B cell (primary cell): ENCODE measurements around the gene GORASP1. TPM values are rescaled to one million over a fixed set of nuclear protein-coding genes. Genes with fewer than 3 reads are reported as not detected.

ENCODE experiments used
- ATAC-seq: fragments of 200-7000 bp; cut with Tn5 transposase; one replicate; pipeline ENCODE4 v1.10.0; 2021; ENCODE audit warnings: low read depth, mild to moderate bottlenecking, moderate number of reproducible peaks, moderate library complexity
- CTCF ChIA-PET: fragments of 350-600 bp; sonication (Branson Sonifier 250); formaldehyde crosslinking; loops from one replicate; lab custom pipeline; 2021; ENCODE audit warnings: antibody characterized with exemption, inconsistent platforms; lab: Charles Lee
- POLR2A ChIA-PET: fragments of 350-600 bp; sonication (Branson Sonifier 250); formaldehyde crosslinking; loops from one replicate; lab custom pipeline; 2021; ENCODE audit warnings: antibody characterized with exemption; lab: Charles Lee
- DNase-seq: peaks from one replicate; pipeline ENCODE4 v3.0.0; 2013
- H2AFZ ChIP-seq: 2 replicates; pipeline ENCODE4 v1.6.1; 2012; ENCODE audit warnings: mild to moderate bottlenecking, low read depth, low read length; ENCODE audit not compliant: insufficient read depth, poor library complexity, severe bottlenecking
- H3K27ac ChIP-seq, 2 donors: 1 replicate in 1 of 2; 2 replicates in 1 of 2; pipeline ENCODE4 v1.5.1; 2012 to 2013; ENCODE audit warnings: low read length in 2 of 2, mild to moderate bottlenecking in 2 of 2, moderate library complexity in 1 of 2
- H3K27me3 ChIP-seq, 4 experiments: fragments of 200-600 bp in 1 of 4; sonication (generic) in 1 of 4; replicated peaks in 1 of 4; 1 replicate in 2 of 4; 2 replicates in 2 of 4; pipeline versions ENCODE4 v1.6.1 to v1.7.0; 2013 to 2016; ENCODE audit warnings: low read length in 3 of 4, mild to moderate bottlenecking in 2 of 4, mixed read lengths in 1 of 4, moderate library complexity in 1 of 4; ENCODE audit not compliant: insufficient read depth in 4 of 4, control insufficient read depth in 3 of 4; ENCODE audit errors: control extremely low read depth in 1 of 4
- H3K36me3 ChIP-seq, 2 experiments: replicated peaks in 1 of 2; 1 replicate in 1 of 2; 2 replicates in 1 of 2; pipeline versions ENCODE4 v1.6.1 to v1.7.1; 2013; ENCODE audit warnings: low read length in 1 of 2; ENCODE audit not compliant: insufficient read depth in 2 of 2, control insufficient read depth in 1 of 2; ENCODE audit errors: control extremely low read depth in 1 of 2, extremely low read depth in 1 of 2
- H3K4me1 ChIP-seq, 2 donors: fragments of 200-600 bp in 1 of 2; sonication (generic) in 1 of 2; 1 replicate in 1 of 2; 2 replicates in 1 of 2; pipeline versions ENCODE4 v1.5.1 to v1.6.1; 2013 to 2017; ENCODE audit warnings: low read length in 2 of 2; ENCODE audit not compliant: control insufficient read depth in 2 of 2, insufficient read depth in 2 of 2
- H3K4me2 ChIP-seq: replicated peaks from 2 replicates; pipeline ENCODE3; 2012; ENCODE audit warnings: mild to moderate bottlenecking, low read depth, low read length; ENCODE audit not compliant: poor library complexity, severe bottlenecking
- H3K4me3 ChIP-seq, 5 experiments: fragments of 200-600 bp in 1 of 5; sonication (generic) in 1 of 5; 1 replicate in 3 of 5; 2 replicates in 2 of 5; pipeline versions ENCODE4 v1.5.1 to v1.7.0; 2011 to 2016; ENCODE audit warnings: low read length in 4 of 5, mild to moderate bottlenecking in 4 of 5, low read depth in 2 of 5, control low read depth in 1 of 5, moderate library complexity in 1 of 5; ENCODE audit not compliant: insufficient read depth in 1 of 5; ENCODE audit errors: control extremely low read depth in 1 of 5, extremely low read depth in 1 of 5
- H3K79me2 ChIP-seq: fragments of 200-600 bp; sonication (generic); one replicate; pipeline ENCODE4 v1.6.0; 2016; ENCODE audit warnings: low read length; ENCODE audit not compliant: control insufficient read depth, insufficient read depth
- H3K9ac ChIP-seq: fragments of 200-600 bp; sonication (generic); 2 replicates; pipeline ENCODE4 v1.6.1; 2017; ENCODE audit warnings: mild to moderate bottlenecking, low read length, moderate library complexity
- H3K9me3 ChIP-seq, 3 donors: one replicate each; pipeline versions ENCODE4 v1.6.1 to v1.7.1; 2013; ENCODE audit warnings: low read length in 2 of 3; ENCODE audit not compliant: control insufficient read depth in 2 of 3, insufficient read depth in 1 of 3; ENCODE audit errors: control extremely low read depth in 1 of 3
- H4K20me1 ChIP-seq: 2 replicates; pipeline ENCODE4 v1.6.0; 2012; ENCODE audit warnings: mild to moderate bottlenecking, low read length; ENCODE audit not compliant: insufficient read depth, control insufficient read depth, poor library complexity, severe bottlenecking
- H3K27ac Mint-ChIP-seq: one replicate; pipeline ENCODE4 v1.8.0; 2021; ENCODE audit warnings: mixed read lengths
- H3K27me3 Mint-ChIP-seq: one replicate; pipeline ENCODE4 v1.8.0; 2021; ENCODE audit warnings: mixed read lengths
- H3K4me1 Mint-ChIP-seq: one replicate; pipeline ENCODE4 v1.8.0; 2021; ENCODE audit warnings: mixed read lengths
- H3K4me3 Mint-ChIP-seq: one replicate; pipeline ENCODE4 v1.8.0; 2021; ENCODE audit warnings: mixed read lengths
- H3K9me3 Mint-ChIP-seq: one replicate; pipeline ENCODE4 v1.8.0; 2022; ENCODE audit warnings: mixed read lengths; ENCODE audit not compliant: insufficient read depth
- EZH2 ChIP-seq: IDR thresholded peaks from 2 replicates; pipeline ENCODE4 v1.6.1; 2012; ENCODE audit warnings: borderline replicate concordance, low read depth, mild to moderate bottlenecking, moderate library complexity, low read length; ENCODE audit not compliant: insufficient read depth, poor library complexity, severe bottlenecking
- WGBS: methylation state at CpG from one replicate; pipeline ENCODE4 v1.1.5; 2013; ENCODE audit warnings: missing lambda C conversion rate; ENCODE audit not compliant: insufficient coverage; 5-methylcytosine and 5-hydroxymethylcytosine counted together
- intact Hi-C: fragments of 100-400 bp; cut with micrococcal nuclease; formaldehyde crosslinking; loops from one replicate; pipeline ENCODE4 v1.10.0; 2022
- polyA plus RNA-seq: library from polyadenylated mRNA; depleted of rRNA; stranded (reverse); fragments of >200 nt; gene quantifications from 2 replicates; pipeline ENCODE4 v1.2.3, GENCODE V29; 2012
- total RNA-seq, 2 donors: library from RNA; stranded (reverse); fragments of 120-200 nt in 1 of 2; gene quantifications; 1 replicate in 1 of 2; 2 replicates in 1 of 2; pipeline versions ENCODE4 v1.2.3 to v1.2.4, GENCODE V29; 2013 to 2022
- TF ChIP-seq, protein P1 (sequence below): fragments of 200-600 bp; IDR thresholded peaks from one replicate; pipeline ENCODE4 v1.8.0; 2022; ENCODE audit warnings: antibody characterized with exemption, mild to moderate bottlenecking

The GORASP1 gene
- total and polyA plus RNA-seq, 2 donors (not counting 1 experiment from before 2014, with no cell fraction given) = 81.7 to 84.0 TPM

DNA sequence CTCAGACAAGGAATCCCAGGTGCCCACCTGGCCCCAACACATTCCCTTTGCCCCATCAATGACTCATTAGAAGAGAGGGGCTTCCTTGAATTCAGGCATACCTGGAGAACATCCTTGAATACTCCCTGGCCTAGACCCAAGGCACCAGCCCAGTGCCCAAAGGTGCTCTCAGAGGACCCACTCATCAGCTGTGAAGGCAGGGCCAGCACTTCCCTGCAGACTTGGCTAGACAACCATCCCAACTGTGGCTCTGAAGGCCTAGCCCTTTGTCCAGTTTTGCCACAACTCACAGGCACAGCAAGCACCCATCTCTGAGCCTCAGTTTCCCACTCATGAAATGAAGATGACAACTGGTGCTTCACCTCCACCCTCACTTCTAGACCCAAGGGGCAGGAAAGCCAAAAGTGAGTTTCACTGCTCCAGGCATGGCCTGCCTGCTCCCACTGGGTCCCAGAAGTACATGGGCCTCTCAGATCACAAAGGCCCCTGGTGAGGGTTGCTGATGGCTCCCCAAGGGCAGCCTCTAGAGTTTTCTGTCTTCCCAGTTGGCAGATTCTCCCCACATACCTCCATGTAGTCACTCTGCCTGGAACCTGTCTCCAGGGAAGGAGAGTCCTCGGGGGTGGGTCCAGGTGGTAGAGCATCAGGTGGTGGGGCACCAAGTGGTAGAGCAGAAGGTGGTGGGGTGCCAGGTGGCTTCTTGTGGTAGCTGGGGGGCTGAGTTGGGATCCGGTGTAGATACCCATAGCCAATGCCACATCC is 7.5 kb downstream of the GORASP1 start:
- no peaks in the 10 kb centered on the region for H3K27me3 Mint-ChIP-seq
- no peak overlapping the region for H3K4me3 ChIP-seq
- no peak overlapping the region for H3K4me3 Mint-ChIP-seq
- no peaks in the 10 kb centered on the region for H3K9me3 ChIP-seq
- peaks cover 33% of the 10 kb centered on the region for H3K4me1 Mint-ChIP-seq
- H3K9ac ChIP-seq = no peak overlapping the region
- no peaks in the 10 kb centered on the region for H3K27me3 ChIP-seq
- peak overlapping the region; percentile 41 for H3K27ac Mint-ChIP-seq
- H3K36me3 ChIP-seq = peaks cover 0 to 62% of the 10 kb centered on the region in 2 experiments
- H3K4me1 ChIP-seq = peaks cover 0 to 19% of the 10 kb centered on the region in 2 donors
- H2AFZ ChIP-seq = no peak overlapping the region
- no peak overlapping the region for H3K4me2 ChIP-seq
- intact Hi-C loops = loop anchor here (5.0 to 10.0 kb wide), 2 partner anchors 67 to 965 kb away; partner anchors contain the start of genes ACAA1 and MYD88
- TF ChIP-seq EZH2 = no peak
- TF ChIP-seq, protein P1, sequence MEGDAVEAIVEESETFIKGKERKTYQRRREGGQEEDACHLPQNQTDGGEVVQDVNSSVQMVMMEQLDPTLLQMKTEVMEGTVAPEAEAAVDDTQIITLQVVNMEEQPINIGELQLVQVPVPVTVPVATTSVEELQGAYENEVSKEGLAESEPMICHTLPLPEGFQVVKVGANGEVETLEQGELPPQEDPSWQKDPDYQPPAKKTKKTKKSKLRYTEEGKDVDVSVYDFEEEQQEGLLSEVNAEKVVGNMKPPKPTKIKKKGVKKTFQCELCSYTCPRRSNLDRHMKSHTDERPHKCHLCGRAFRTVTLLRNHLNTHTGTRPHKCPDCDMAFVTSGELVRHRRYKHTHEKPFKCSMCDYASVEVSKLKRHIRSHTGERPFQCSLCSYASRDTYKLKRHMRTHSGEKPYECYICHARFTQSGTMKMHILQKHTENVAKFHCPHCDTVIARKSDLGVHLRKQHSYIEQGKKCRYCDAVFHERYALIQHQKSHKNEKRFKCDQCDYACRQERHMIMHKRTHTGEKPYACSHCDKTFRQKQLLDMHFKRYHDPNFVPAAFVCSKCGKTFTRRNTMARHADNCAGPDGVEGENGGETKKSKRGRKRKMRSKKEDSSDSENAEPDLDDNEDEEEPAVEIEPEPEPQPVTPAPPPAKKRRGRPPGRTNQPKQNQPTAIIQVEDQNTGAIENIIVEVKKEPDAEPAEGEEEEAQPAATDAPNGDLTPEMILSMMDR = no peak
- DNase-seq (no peak), ATAC-seq (no peak)
- peaks cover 46% of the 10 kb centered on the region for H4K20me1 ChIP-seq
- no CpG with 5 or more reads among the region's 2 CpGs for WGBS
- H3K79me2 ChIP-seq = peaks cover 27% of the 10 kb centered on the region
- no peak overlapping the region for H3K27ac ChIP-seq
- CTCF ChIA-PET = interaction anchor here (1.1 to 2.3 kb wide), 5 partner anchors 29 to 192 kb away, joined by 3 to 25 read pairs (median 4); no protein-coding TSS in a partner anchor
- POLR2A ChIA-PET = no interaction called here
- H3K9me3 Mint-ChIP-seq = no peaks in the 10 kb centered on the region

DNA sequence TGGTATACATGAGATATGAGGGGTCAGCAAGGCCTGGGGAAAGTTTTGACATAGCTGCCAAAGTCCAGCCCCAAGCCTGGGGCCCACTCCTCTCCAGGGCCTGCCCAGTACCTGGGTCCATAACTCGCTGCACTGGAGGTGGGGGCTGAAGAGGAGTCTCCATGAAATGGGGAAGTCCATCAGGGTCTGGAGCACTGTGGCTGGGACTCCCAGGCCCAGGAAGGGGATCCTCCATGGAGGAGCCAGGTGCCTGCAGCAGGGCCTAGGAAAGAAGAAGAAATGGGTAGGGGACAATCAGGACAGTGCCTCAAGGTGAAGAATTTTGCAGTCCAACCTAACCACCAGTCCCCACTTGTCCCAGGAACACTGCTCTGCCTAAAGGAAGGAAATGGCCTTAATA is 8.2 kb downstream of the GORASP1 start:
- DNase-seq = no peak
- ATAC-seq = no peak

More for the DNA sequence above, 8.2 kb downstream of the GORASP1 start:
- Histone ChIP-seq H3K27ac (no peak overlapping the region), H3K4me2 (no peak overlapping the region), H3K4me1 (peaks cover 0 to 14% of the 10 kb centered on the region in 2 donors), H4K20me1 (peaks cover 43% of the 10 kb centered on the region), H3K27me3 (no peaks in the 10 kb centered on the region), H3K4me3 (no peak overlapping the region), H2AFZ (no peak overlapping the region), H3K9ac (no peak overlapping the region), H3K36me3 (peaks cover 0 to 68% of the 10 kb centered on the region in 2 experiments), H3K9me3 (no peaks in the 10 kb centered on the region), H3K79me2 (peaks cover 20% of the 10 kb centered on the region)
- Mint-ChIP-seq H3K4me3 (no peak overlapping the region), H3K27me3 (no peaks in the 10 kb centered on the region), H3K27ac (no peak overlapping the region), H3K9me3 (no peaks in the 10 kb centered on the region), H3K4me1 (peaks cover 26% of the 10 kb centered on the region)
- ChIA-PET CTCF (interaction anchor here (1.2 to 1.6 kb wide), 2 partner anchors 67 to 86 kb away, joined by 3 to 4 read pairs; no protein-coding TSS in a partner anchor), POLR2A (no interaction called here)
- intact Hi-C loops = no loop called here
- TF ChIP-seq, protein P1 = no peak
- no peak for TF ChIP-seq EZH2
- 100% methylated on average over 1 of the region's 1 CpG for WGBS
